Erythroblast (primary cell): ENCODE data around the gene SCAF4.

ENCODE experiments used
- GATA1 ChIP-seq: IDR thresholded peaks from 2 replicates; pipeline ENCODE4 v1.6.1; 2011; ENCODE audit warnings: low read depth, mild to moderate bottlenecking, control low read depth, low read length, moderate library complexity
- POLR2A ChIP-seq: IDR thresholded peaks from 2 replicates; pipeline ENCODE4 v1.6.1; 2011; ENCODE audit warnings: mild to moderate bottlenecking, low read length

GRCh38 chr21:31660259-31660565 lies 71.7 kb downstream of the SCAF4 start:
- TF ChIP-seq POLR2A = no peak
- TF ChIP-seq GATA1 = no peak
